Ishikawa (cell line): ENCODE measurements around the gene RGL4.

ENCODE experiments used
- CEBPB ChIP-seq: IDR thresholded peaks from 2 replicates; pipeline ENCODE4 v1.6.1; 2012
- CREB1 ChIP-seq: IDR thresholded peaks from 2 replicates; pipeline ENCODE4 v1.6.1; 2012; ENCODE audit warnings: low read depth
- EGR1 ChIP-seq: IDR thresholded peaks from 2 replicates; pipeline ENCODE4 v1.6.1; 2012
- EP300 ChIP-seq: IDR thresholded peaks from 2 replicates; pipeline ENCODE4 v1.6.1; 2012; ENCODE audit warnings: borderline replicate concordance
- FOXM1 ChIP-seq: IDR thresholded peaks from 2 replicates; pipeline ENCODE4 v1.6.1; 2012; ENCODE audit warnings: low read depth, borderline replicate concordance
- RAD21 ChIP-seq: IDR thresholded peaks from 2 replicates; pipeline ENCODE4 v1.6.1; 2012; ENCODE audit warnings: low read depth
- REST ChIP-seq: IDR thresholded peaks from 2 replicates; pipeline ENCODE4 v1.6.1; 2012; ENCODE audit warnings: low read depth, mild to moderate bottlenecking
- TAF1 ChIP-seq: IDR thresholded peaks from 2 replicates; pipeline ENCODE4 v1.6.1; 2012; ENCODE audit warnings: low read depth, mild to moderate bottlenecking
- TCF12 ChIP-seq: IDR thresholded peaks from 2 replicates; pipeline ENCODE4 v1.6.1; 2012; ENCODE audit warnings: low read depth
- TEAD4 ChIP-seq: IDR thresholded peaks from 2 replicates; pipeline ENCODE4 v1.6.1; 2012
- YY1 ChIP-seq: IDR thresholded peaks from 2 replicates; pipeline ENCODE4 v1.6.1; 2012; ENCODE audit warnings: low read depth
- TF ChIP-seq, protein P1 (sequence below): IDR thresholded peaks from 2 replicates; pipeline ENCODE4 v1.6.1; 2012
- TF ChIP-seq, protein P2 (sequence below): IDR thresholded peaks from 2 replicates; pipeline ENCODE4 v1.6.1; 2012

- TF ChIP-seq RAD21 (no peak), REST (no peak), YY1 (no peak), EP300 (no peak), EGR1 (no peak), TAF1 (no peak), TEAD4 (no peak), CREB1 (no peak), FOXM1 (no peak), CEBPB (no peak), TCF12 (no peak)
- TF ChIP-seq, protein P1, sequence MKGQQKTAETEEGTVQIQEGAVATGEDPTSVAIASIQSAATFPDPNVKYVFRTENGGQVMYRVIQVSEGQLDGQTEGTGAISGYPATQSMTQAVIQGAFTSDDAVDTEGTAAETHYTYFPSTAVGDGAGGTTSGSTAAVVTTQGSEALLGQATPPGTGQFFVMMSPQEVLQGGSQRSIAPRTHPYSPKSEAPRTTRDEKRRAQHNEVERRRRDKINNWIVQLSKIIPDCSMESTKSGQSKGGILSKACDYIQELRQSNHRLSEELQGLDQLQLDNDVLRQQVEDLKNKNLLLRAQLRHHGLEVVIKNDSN = no peak
- TF ChIP-seq, protein P2, sequence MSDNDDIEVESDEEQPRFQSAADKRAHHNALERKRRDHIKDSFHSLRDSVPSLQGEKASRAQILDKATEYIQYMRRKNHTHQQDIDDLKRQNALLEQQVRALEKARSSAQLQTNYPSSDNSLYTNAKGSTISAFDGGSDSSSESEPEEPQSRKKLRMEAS = no peak
Observed at GRCh38 chr22:23649071-23649501, 41.7 kb upstream of the RGL4 start.
